Vagina (tissue), 2 donors: ENCODE data around the gene ZEB2. TPM values are rescaled to one million over a fixed set of nuclear protein-coding genes. Genes with fewer than 3 reads are reported as not detected.

ENCODE experiments used
- DNase-seq, 2 donors: peaks; one replicate each; pipeline ENCODE4 v3.0.0-alpha.2; 2017; ENCODE audit errors: extremely low spot score in 2 of 2
- H3K27ac ChIP-seq: fragments of 200-600 bp; sonication (generic); one replicate; pipeline ENCODE4 v1.5.1; 2019
- H3K27me3 ChIP-seq: fragments of 200-600 bp; sonication (generic); one replicate; pipeline ENCODE4 v1.5.1; 2019
- H3K36me3 ChIP-seq, 2 donors: fragments of 200-600 bp; sonication (generic); one replicate each; pipeline ENCODE4 v1.5.1; 2017 to 2019
- H3K4me1 ChIP-seq: fragments of 200-600 bp; sonication (generic); one replicate; pipeline ENCODE4 v1.5.1; 2019
- H3K4me3 ChIP-seq, 2 donors: fragments of 200-600 bp; sonication (generic); 1 replicate in 1 of 2; 2 replicates in 1 of 2; pipeline ENCODE4 v1.5.1; 2016 to 2019
- H3K9me3 ChIP-seq: fragments of 200-600 bp; sonication (generic); one replicate; pipeline ENCODE4 v1.5.1; 2019
- CTCF ChIP-seq, 3 experiments: fragments of 450-650 bp in 2 of 3; fragments of 200-600 bp in 1 of 3; sonication (generic) in 1 of 3; IDR thresholded peaks; one replicate each; pipeline ENCODE4 v1.5.1; 2017 to 2019; ENCODE audit warnings: antibody characterized with exemption in 3 of 3, mild to moderate bottlenecking in 2 of 3, moderate library complexity in 2 of 3
- POLR2A ChIP-seq, 2 donors: fragments of 450-650 bp; IDR thresholded peaks; one replicate each; pipeline ENCODE4 v1.6.1; 2017; ENCODE audit warnings: antibody characterized with exemption in 2 of 2, mild to moderate bottlenecking in 2 of 2, moderate library complexity in 2 of 2
- POLR2AphosphoS5 ChIP-seq, 2 donors: sonication (generic); formaldehyde crosslinking; IDR thresholded peaks; one replicate each; pipeline ENCODE4 v1.9.0; 2017; ENCODE audit warnings: antibody characterized with exemption in 2 of 2, mild to moderate bottlenecking in 2 of 2, low read depth in 1 of 2; ENCODE audit not compliant: insufficient read depth in 1 of 2
- intact Hi-C: fragments of 100-400 bp; cut with DNase I; formaldehyde crosslinking; loops from one replicate; pipeline ENCODE4 v1.15.1; 2023
- total RNA-seq: library from RNA; depleted of rRNA; stranded (reverse); fragments of >200 nt; gene quantifications from one replicate; pipeline ENCODE4 v1.2.3, GENCODE V29; 2016

The ZEB2 gene
- total RNA-seq, 1 donor from 2014 or later, result 63.6 TPM

- H3K27me3 ChIP-seq, result no peaks in the 10 kb centered on the region
- H3K36me3 ChIP-seq, result no peaks in the 10 kb centered on the region
- peaks cover 14% of the 10 kb centered on the region for H3K4me1 ChIP-seq
- DNase-seq, result no peak
- intact Hi-C loops, result no loop called here
- no peak for TF ChIP-seq CTCF (IDR thresholded peaks at IDR 0.05)
- peak in 1 of 2 donors; percentile 71 for TF ChIP-seq POLR2AphosphoS5 (IDR thresholded peaks at IDR 0.05; ENCODE audit: insufficient read depth in 1 of 2, low read depth in 1 of 2)
- H3K27ac ChIP-seq, result peak overlapping the region; percentile 61
- H3K9me3 ChIP-seq, result no peaks in the 10 kb centered on the region
- H3K4me3 ChIP-seq, result no peak overlapping the region
Observed at GRCh38 chr2:144357623-144358373, 162.1 kb downstream of the ZEB2 start.

GRCh38 chr2:144356402-144356801, 163.5 kb downstream of the ZEB2 start:
- Histone ChIP-seq H3K27me3 (no peaks in the 10 kb centered on the region), H3K36me3 (no peaks in the 10 kb centered on the region), H3K27ac (no peak overlapping the region), H3K9me3 (no peaks in the 10 kb centered on the region), H3K4me3 (no peak overlapping the region), H3K4me1 (peaks cover 14% of the 10 kb centered on the region)
- DNase-seq, result no peak
- intact Hi-C loops, result no loop called here
- TF ChIP-seq POLR2AphosphoS5 (IDR thresholded peaks at IDR 0.05; ENCODE audit: insufficient read depth in 1 of 2, low read depth in 1 of 2) (no peak), POLR2A (IDR thresholded peaks at IDR 0.05) (no peak), CTCF (IDR thresholded peaks at IDR 0.05) (no peak)

- Histone ChIP-seq H3K4me3 (no peak overlapping the region), H3K36me3 (no peaks in the 10 kb centered on the region), H3K27ac (no peak overlapping the region), H3K4me1 (peaks cover 22% of the 10 kb centered on the region), H3K27me3 (no peaks in the 10 kb centered on the region), H3K9me3 (no peaks in the 10 kb centered on the region)
- intact Hi-C loops, result no loop called here
- DNase-seq, result no peak
- TF ChIP-seq POLR2A (IDR thresholded peaks at IDR 0.05) (no peak), POLR2AphosphoS5 (IDR thresholded peaks at IDR 0.05; ENCODE audit: insufficient read depth in 1 of 2, low read depth in 1 of 2) (no peak), CTCF (IDR thresholded peaks at IDR 0.05) (no peak)
Observed at GRCh38 chr2:144354953-144355352, 165.0 kb downstream of the ZEB2 start.

GRCh38 chr2:144351687-144352086, 168.2 kb downstream of the ZEB2 start:
- H3K27ac ChIP-seq, result no peak overlapping the region
- H3K27me3 ChIP-seq, result no peaks in the 10 kb centered on the region
- DNase-seq, result no peak
- H3K4me3 ChIP-seq, result no peak overlapping the region
- no peaks in the 10 kb centered on the region for H3K9me3 ChIP-seq
- TF ChIP-seq POLR2A (IDR thresholded peaks at IDR 0.05), result no peak
- no peak for TF ChIP-seq POLR2AphosphoS5 (IDR thresholded peaks at IDR 0.05; ENCODE audit: insufficient read depth in 1 of 2, low read depth in 1 of 2)
- TF ChIP-seq CTCF (IDR thresholded peaks at IDR 0.05), result no peak
- H3K4me1 ChIP-seq, result peaks cover 14% of the 10 kb centered on the region
- H3K36me3 ChIP-seq, result no peaks in the 10 kb centered on the region
- intact Hi-C loops, result no loop called here

- TF ChIP-seq CTCF (IDR thresholded peaks at IDR 0.05) (no peak), POLR2A (IDR thresholded peaks at IDR 0.05) (no peak), POLR2AphosphoS5 (IDR thresholded peaks at IDR 0.05; ENCODE audit: insufficient read depth in 1 of 2, low read depth in 1 of 2) (no peak)
- intact Hi-C loops, result no loop called here
- peaks cover 14% of the 10 kb centered on the region for H3K4me1 ChIP-seq
- no peaks in the 10 kb centered on the region for H3K36me3 ChIP-seq
- no peaks in the 10 kb centered on the region for H3K9me3 ChIP-seq
- H3K4me3 ChIP-seq, result no peak overlapping the region
- DNase-seq, result no peak
- no peaks in the 10 kb centered on the region for H3K27me3 ChIP-seq
- peak overlapping the region; percentile 37 for H3K27ac ChIP-seq
Observed at GRCh38 chr2:144350151-144350802, 169.6 kb downstream of the ZEB2 start.
